SJCRH30 (cell line): ENCODE data around the gene TCOF1. TPM values are rescaled to one million over a fixed set of nuclear protein-coding genes. Genes with fewer than 3 reads are reported as not detected.

Source experiments
- DNase-seq, 2 experiments: peaks; one replicate each; pipeline ENCODE4 v3.0.0-alpha.2; 2015 to 2020
- H3K27ac ChIP-seq: fragments of 250-450 bp; sonication (Bioruptor Pico); 2 replicates; pipeline ENCODE4 v1.5.1; 2020; ENCODE audit warnings: mild to moderate bottlenecking, moderate library complexity
- H3K27me3 ChIP-seq: fragments of 250-450 bp; sonication (Bioruptor Pico); 2 replicates; pipeline ENCODE4 v1.5.1; 2020; ENCODE audit warnings: mild to moderate bottlenecking, moderate library complexity
- H3K36me3 ChIP-seq: fragments of 250-450 bp; sonication (Bioruptor Pico); 2 replicates; pipeline ENCODE4 v1.5.1; 2020; ENCODE audit warnings: mild to moderate bottlenecking, moderate library complexity
- H3K4me1 ChIP-seq: fragments of 250-450 bp; sonication (Bioruptor Pico); 2 replicates; pipeline ENCODE4 v1.5.1; 2020; ENCODE audit warnings: mild to moderate bottlenecking, moderate library complexity
- H3K4me3 ChIP-seq: fragments of 250-450 bp; sonication (Bioruptor Pico); 2 replicates; pipeline ENCODE4 v1.5.1; 2020; ENCODE audit warnings: mild to moderate bottlenecking, moderate library complexity
- H3K9me3 ChIP-seq: fragments of 250-450 bp; sonication (Bioruptor Pico); replicated peaks from 2 replicates; pipeline ENCODE4 v1.5.1; 2020; ENCODE audit warnings: mild to moderate bottlenecking, moderate library complexity
- total RNA-seq: library from RNA; depleted of rRNA; stranded (reverse); fragments of >200 nt; shearing (Covaris generic); gene quantifications from 2 replicates; pipeline ENCODE4 v1.2.3, GENCODE V29; 2014; rRNA removed

The TCOF1 gene
- total RNA-seq, 1 experiment from 2014 or later = 58.9 TPM

DNA sequence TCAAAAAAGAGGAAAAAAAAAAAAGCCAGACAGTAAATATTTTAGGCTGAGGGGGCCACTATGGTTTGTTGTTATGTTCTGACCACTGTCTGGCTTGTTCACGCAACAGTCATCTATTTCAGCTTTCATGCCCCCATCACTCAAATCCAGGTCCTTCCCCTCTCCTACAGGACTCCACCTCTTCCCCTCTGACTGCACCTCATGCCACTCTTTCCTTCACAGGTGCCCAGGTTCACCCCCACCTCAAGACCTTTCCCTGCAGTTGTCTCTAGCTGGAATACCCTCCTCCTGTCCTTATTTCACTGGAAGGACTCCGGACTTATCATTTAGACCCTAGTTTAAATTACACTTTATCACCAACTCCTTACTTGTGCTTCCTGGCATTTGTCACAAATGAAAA is 88.6 kb downstream of the TCOF1 start:
- H3K36me3 ChIP-seq = peaks cover 62% of the 10 kb centered on the region
- no peaks in the 10 kb centered on the region for H3K27me3 ChIP-seq
- H3K4me1 ChIP-seq = peaks cover 5% of the 10 kb centered on the region; the same call in 1 of the 2 replicates
- H3K9me3 ChIP-seq = no peaks in the 10 kb centered on the region
- H3K4me3 ChIP-seq = no peak overlapping the region
- DNase-seq = no peak
- no peak overlapping the region for H3K27ac ChIP-seq

DNA sequence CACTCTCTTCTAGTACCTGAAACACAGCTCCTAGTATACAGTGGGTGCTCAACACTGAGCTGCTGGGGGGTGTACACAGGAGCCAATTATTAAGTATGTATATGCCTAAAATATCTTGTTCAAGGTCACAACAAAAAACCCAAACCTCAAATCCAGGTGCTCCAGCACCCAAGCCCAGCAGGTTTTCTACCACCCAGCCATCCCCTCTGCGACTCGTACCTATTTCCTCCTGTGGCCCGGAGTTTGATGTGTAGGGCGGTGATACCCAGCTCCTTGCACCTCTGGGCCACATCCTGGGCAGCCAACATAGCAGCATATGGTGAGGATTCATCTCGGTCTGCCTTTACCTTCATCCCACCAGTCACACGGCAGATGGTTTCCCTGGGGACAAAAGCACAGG is 89.1 kb downstream of the TCOF1 start:
- Histone ChIP-seq H3K27me3 (no peaks in the 10 kb centered on the region), H3K4me3 (no peak overlapping the region), H3K9me3 (no peaks in the 10 kb centered on the region), H3K36me3 (peaks cover 62% of the 10 kb centered on the region), H3K27ac (no peak overlapping the region), H3K4me1 (peaks cover 5% of the 10 kb centered on the region; the same call in 1 of the 2 replicates)
- DNase-seq = no peak

DNA sequence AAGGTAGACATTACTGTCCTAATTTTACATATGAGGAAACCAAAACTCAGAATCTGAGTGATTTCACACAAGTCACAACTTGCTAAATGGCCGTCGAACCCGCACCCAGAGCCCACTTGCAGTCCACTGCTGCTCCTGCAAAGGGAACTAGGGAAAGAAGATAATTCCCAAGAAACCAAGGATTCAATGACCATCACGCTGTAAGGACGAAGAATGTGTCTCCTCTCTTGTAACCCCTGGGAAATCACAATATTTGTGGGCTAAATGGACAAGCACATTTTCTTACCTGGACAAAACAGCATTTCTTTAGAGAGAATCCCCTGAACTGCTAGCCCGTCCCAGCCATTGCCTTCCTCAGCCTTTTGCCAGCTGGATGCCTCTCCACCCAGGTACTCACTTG is 89.7 kb downstream of the TCOF1 start:
- no peaks in the 10 kb centered on the region for H3K27me3 ChIP-seq
- no peak overlapping the region for H3K4me3 ChIP-seq
- H3K9me3 ChIP-seq = no peaks in the 10 kb centered on the region
- H3K4me1 ChIP-seq = peaks cover 5% of the 10 kb centered on the region; the same call in 1 of the 2 replicates
- H3K36me3 ChIP-seq = peaks cover 62% of the 10 kb centered on the region
- DNase-seq = no peak
- no peak overlapping the region for H3K27ac ChIP-seq

GRCh38 chr5:150448334-150448733 is 90.8 kb downstream of the TCOF1 start:
- Histone ChIP-seq H3K27ac (peak overlapping the region; percentile 95), H3K4me1 (peaks cover 5% of the 10 kb centered on the region; the same call in 1 of the 2 replicates), H3K9me3 (no peaks in the 10 kb centered on the region), H3K4me3 (peak overlapping the region; percentile 78), H3K27me3 (no peaks in the 10 kb centered on the region), H3K36me3 (peaks cover 56% of the 10 kb centered on the region)
- DNase-seq = no peak

- DNase-seq = no peak
- Histone ChIP-seq H3K36me3 (peaks cover 49% of the 10 kb centered on the region), H3K4me1 (peaks cover 5% of the 10 kb centered on the region; the same call in 1 of the 2 replicates), H3K4me3 (peak overlapping the region; percentile 78), H3K27me3 (no peaks in the 10 kb centered on the region), H3K9me3 (no peaks in the 10 kb centered on the region), H3K27ac (peak overlapping the region; percentile 95)
These were observed 91.5 kb downstream of the TCOF1 start for GRCh38 chr5:150448952-150449516.

Other genes starting within 250 kb of the TCOF1 start
- gene PDGFRB, start 201.9 kb upstream of the TCOF1 start, total RNA-seq = 4.7 and 7.2 TPM in 2 replicates
- gene CDX1, start 190.9 kb upstream of the TCOF1 start, total RNA-seq = not detected in 2 replicates
- gene SLC6A7, start 167.6 kb upstream of the TCOF1 start, total RNA-seq = not detected in 2 replicates
- gene CAMK2A, start 67.9 kb upstream of the TCOF1 start, total RNA-seq = 0.41 and 0.42 TPM in 2 replicates
- gene ARSI, start 54.8 kb upstream of the TCOF1 start, total RNA-seq = 0.18 and 0.28 TPM in 2 replicates
- gene CD74, start 55.2 kb downstream of the TCOF1 start, total RNA-seq = 0.12 TPM in 1 of 2 replicates, not detected in the other
- 3,118 and 3,506 TPM in 2 replicates for gene RPS14, start 92.0 kb downstream of the TCOF1 start, total RNA-seq
- gene NDST1, start 150.4 kb downstream of the TCOF1 start, total RNA-seq = 30.0 and 31.4 TPM in 2 replicates